NOMO-1 treated with DMSO at 0.1 percent for 48 hours (cell line): ENCODE results near the gene SNAPC4.

Experiments used
- DNase-seq: peaks from one replicate; lab custom pipeline; 2025; ENCODE audit not compliant: unreplicated experiment; lab: John Stamatoyannopoulos, UW

The SNAPC4 gene

GRCh38 chr9:136400038-136400834 is at the start of gene SNAPC4:
SNAPC4 (minus strand) TSS chr9:136400170; CDS start chr9:136398428, 1,742 bp downstream.
- peak; percentile 92 for DNase-seq

GRCh38 chr9:136448655-136449054 is 48.7 kb upstream of the SNAPC4 start:
- DNase-seq, result no peak

- no peak for DNase-seq
These were observed 47.3 kb upstream of the SNAPC4 start for GRCh38 chr9:136447173-136447778.

- no peak for DNase-seq
These were observed 45.8 kb upstream of the SNAPC4 start for GRCh38 chr9:136445799-136446198.

- no peak for DNase-seq
These were observed 44.1 kb upstream of the SNAPC4 start for GRCh38 chr9:136444102-136444501.

- no peak for DNase-seq
These were observed 43.7 kb upstream of the SNAPC4 start for GRCh38 chr9:136443687-136444086.

- no peak for DNase-seq
These were observed 43.1 kb upstream of the SNAPC4 start for GRCh38 chr9:136443087-136443486.

GRCh38 chr9:136442265-136442664 is 42.3 kb upstream of the SNAPC4 start:
- DNase-seq, result no peak

- no peak for DNase-seq
These were observed 41.8 kb upstream of the SNAPC4 start for GRCh38 chr9:136441681-136442245.

- no peak for DNase-seq
These were observed 41.3 kb upstream of the SNAPC4 start for GRCh38 chr9:136441191-136441680.

GRCh38 chr9:136439481-136440408 is 39.8 kb upstream of the SNAPC4 start, which contains the start of gene INPP5E:
INPP5E (minus strand) TSS chr9:136439845; CDS start chr9:136439419, 426 bp downstream.
- DNase-seq, result peak; percentile 56

- peak; percentile 14 for DNase-seq
These were observed 38.8 kb upstream of the SNAPC4 start for GRCh38 chr9:136438548-136439480.

- no peak for DNase-seq
These were observed 38.0 kb upstream of the SNAPC4 start for GRCh38 chr9:136437839-136438547.

- DNase-seq, result no peak
These were observed 37.5 kb upstream of the SNAPC4 start for GRCh38 chr9:136437430-136437829.

- DNase-seq, result no peak
These were observed 36.2 kb upstream of the SNAPC4 start for GRCh38 chr9:136436055-136436634.

- no peak for DNase-seq
These were observed 34.7 kb upstream of the SNAPC4 start for GRCh38 chr9:136434580-136435169.

- DNase-seq, result no peak
These were observed 34.0 kb upstream of the SNAPC4 start for GRCh38 chr9:136433849-136434579.
